DOHH2 (cell line): ENCODE data around the gene RASGRP3.

ENCODE experiments used
- H3F3A ChIP-seq: fragments of 200-600 bp; sonication (generic), shearing (Covaris generic); 2 replicates; pipeline ENCODE4 v1.6.0; 2016; ENCODE audit warnings: antibody characterized with exemption, mild to moderate bottlenecking; ENCODE audit not compliant: control insufficient read depth, insufficient read depth
- H3K27ac ChIP-seq: fragments of 200-600 bp; sonication (generic); 2 replicates; pipeline ENCODE4 v1.5.1; 2014; ENCODE audit warnings: low read depth, mild to moderate bottlenecking, low read length, moderate library complexity
- H3K27me3 ChIP-seq: fragments of 200-600 bp; sonication (generic); 2 replicates; pipeline ENCODE4 v1.6.1; 2014; ENCODE audit warnings: mild to moderate bottlenecking, low read length, mixed read lengths; ENCODE audit not compliant: control insufficient read depth
- H3K36me3 ChIP-seq: fragments of 200-600 bp; sonication (generic); 2 replicates; pipeline ENCODE4 v1.6.1; 2014; ENCODE audit warnings: mild to moderate bottlenecking, low read length, moderate library complexity, mixed read lengths; ENCODE audit not compliant: control insufficient read depth
- H3K4me1 ChIP-seq: fragments of 200-600 bp; sonication (generic); 2 replicates; pipeline ENCODE4 v1.6.1; 2014; ENCODE audit warnings: mild to moderate bottlenecking, low read length, mixed read lengths; ENCODE audit not compliant: control insufficient read depth
- H3K4me2 ChIP-seq: fragments of 200-600 bp; sonication (generic); 2 replicates; pipeline ENCODE4 v1.6.0; 2014; ENCODE audit warnings: mild to moderate bottlenecking, low read length, moderate library complexity
- H3K4me3 ChIP-seq: fragments of 200-600 bp; sonication (generic); 2 replicates; pipeline ENCODE4 v1.5.1; 2014; ENCODE audit warnings: mild to moderate bottlenecking, low read length, mixed read lengths
- H3K79me2 ChIP-seq: fragments of 200-600 bp; sonication (generic); 2 replicates; pipeline ENCODE4 v1.6.1; 2014; ENCODE audit warnings: mild to moderate bottlenecking, low read length, mixed read lengths; ENCODE audit not compliant: control insufficient read depth
- H3K9me2 ChIP-seq: fragments of 200-600 bp; sonication (generic); replicated peaks from 2 replicates; pipeline ENCODE4 v1.6.1; 2014; ENCODE audit warnings: mild to moderate bottlenecking, low read length, mixed read lengths; ENCODE audit not compliant: control insufficient read depth
- H3K9me3 ChIP-seq: fragments of 200-600 bp; sonication (generic); 2 replicates; pipeline ENCODE4 v1.6.1; 2014; ENCODE audit warnings: antibody characterized with exemption, low read length, mixed read lengths; ENCODE audit not compliant: control insufficient read depth, insufficient read depth
- H4K20me1 ChIP-seq: fragments of 200-600 bp; sonication (generic); 2 replicates; pipeline ENCODE4 v1.6.0; 2014; ENCODE audit warnings: low read depth, mild to moderate bottlenecking, antibody characterized with exemption, low read length, moderate library complexity; ENCODE audit not compliant: control insufficient read depth, insufficient read depth
- EZH2phosphoT487 ChIP-seq: fragments of 200-600 bp; sonication (generic); IDR thresholded peaks from 2 replicates; pipeline ENCODE4 v1.6.1; 2017; ENCODE audit warnings: borderline replicate concordance, mild to moderate bottlenecking, antibody characterized with exemption, low read length, moderate library complexity, mixed read lengths
- TF ChIP-seq, protein P1 (sequence below): fragments of 200-600 bp; sonication (generic); IDR thresholded peaks from one replicate; pipeline ENCODE4 v1.5.1; 2014; ENCODE audit warnings: antibody characterized with exemption, mild to moderate bottlenecking, low read depth, low read length; ENCODE audit not compliant: poor library complexity, severe bottlenecking

The RASGRP3 gene

DNA sequence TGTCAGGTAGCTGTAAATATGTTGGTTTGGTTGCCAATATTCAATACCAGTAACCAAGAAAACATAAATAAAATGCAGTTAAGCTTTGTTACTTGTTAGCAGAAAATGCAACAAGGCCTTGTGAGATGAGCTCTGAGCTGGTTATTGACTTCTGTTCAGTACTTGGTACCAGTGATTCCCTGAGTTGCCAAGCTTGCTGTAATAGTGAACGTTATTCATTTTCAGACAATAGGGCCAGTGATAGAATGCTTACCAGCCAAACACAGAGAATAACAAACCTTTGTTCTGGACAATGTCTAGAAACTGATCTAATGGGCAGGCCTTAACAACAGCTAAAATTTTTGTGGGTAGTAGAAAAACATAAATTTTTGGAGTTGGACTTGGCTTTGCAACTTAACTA is 29.5 kb downstream of the RASGRP3 start:
- no peak for TF ChIP-seq EZH2phosphoT487
- TF ChIP-seq, protein P1, sequence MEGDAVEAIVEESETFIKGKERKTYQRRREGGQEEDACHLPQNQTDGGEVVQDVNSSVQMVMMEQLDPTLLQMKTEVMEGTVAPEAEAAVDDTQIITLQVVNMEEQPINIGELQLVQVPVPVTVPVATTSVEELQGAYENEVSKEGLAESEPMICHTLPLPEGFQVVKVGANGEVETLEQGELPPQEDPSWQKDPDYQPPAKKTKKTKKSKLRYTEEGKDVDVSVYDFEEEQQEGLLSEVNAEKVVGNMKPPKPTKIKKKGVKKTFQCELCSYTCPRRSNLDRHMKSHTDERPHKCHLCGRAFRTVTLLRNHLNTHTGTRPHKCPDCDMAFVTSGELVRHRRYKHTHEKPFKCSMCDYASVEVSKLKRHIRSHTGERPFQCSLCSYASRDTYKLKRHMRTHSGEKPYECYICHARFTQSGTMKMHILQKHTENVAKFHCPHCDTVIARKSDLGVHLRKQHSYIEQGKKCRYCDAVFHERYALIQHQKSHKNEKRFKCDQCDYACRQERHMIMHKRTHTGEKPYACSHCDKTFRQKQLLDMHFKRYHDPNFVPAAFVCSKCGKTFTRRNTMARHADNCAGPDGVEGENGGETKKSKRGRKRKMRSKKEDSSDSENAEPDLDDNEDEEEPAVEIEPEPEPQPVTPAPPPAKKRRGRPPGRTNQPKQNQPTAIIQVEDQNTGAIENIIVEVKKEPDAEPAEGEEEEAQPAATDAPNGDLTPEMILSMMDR: no peak
- Histone ChIP-seq H3K4me2 (no peak overlapping the region), H3K79me2 (peaks cover 100% of the 10 kb centered on the region), H3F3A (no peaks in the 10 kb centered on the region), H3K4me3 (no peak overlapping the region), H3K9me2 (no peaks in the 10 kb centered on the region), H3K9me3 (no peaks in the 10 kb centered on the region), H3K4me1 (peaks cover 59% of the 10 kb centered on the region), H3K36me3 (peaks cover 76% of the 10 kb centered on the region), H3K27me3 (no peaks in the 10 kb centered on the region), H4K20me1 (no peaks in the 10 kb centered on the region), H3K27ac (no peak overlapping the region)

DNA sequence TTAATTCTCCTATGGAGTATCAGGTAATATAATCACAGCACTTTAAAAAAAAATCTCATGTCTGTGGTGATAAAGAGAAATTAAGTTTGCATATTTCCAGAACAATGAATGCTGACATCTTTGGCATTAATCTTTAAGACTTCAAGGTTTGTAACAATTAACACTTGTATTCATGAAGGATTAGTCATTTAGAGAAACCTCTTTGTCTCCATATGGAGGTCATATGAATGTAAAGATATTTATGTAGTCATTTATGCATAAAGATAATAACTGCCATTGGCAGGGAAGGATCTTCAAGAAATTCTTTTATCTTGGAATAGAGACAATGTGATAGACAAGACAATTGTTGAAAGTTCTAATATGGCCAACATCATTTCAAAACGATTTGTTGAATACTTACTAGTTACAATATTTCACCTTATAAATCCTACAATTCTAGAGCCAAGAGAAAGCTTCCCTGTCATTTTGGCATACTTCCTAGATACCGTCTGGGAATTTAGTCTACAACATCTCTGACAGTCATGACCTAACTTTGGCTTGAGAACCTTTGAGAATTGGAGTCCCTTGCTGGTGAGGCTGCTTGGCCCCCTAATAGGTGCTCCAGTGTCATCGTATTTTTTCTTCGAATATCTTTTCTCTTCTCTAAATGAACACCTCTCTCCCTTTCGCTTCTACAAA is 33.6 kb downstream of the RASGRP3 start:
- H3K9me2 ChIP-seq: no peaks in the 10 kb centered on the region
- no peak overlapping the region for H3K4me3 ChIP-seq
- H3F3A ChIP-seq: no peaks in the 10 kb centered on the region
- peaks cover 88% of the 10 kb centered on the region for H3K79me2 ChIP-seq
- no peak overlapping the region for H3K4me2 ChIP-seq
- H3K36me3 ChIP-seq: peaks cover 81% of the 10 kb centered on the region
- peaks cover 38% of the 10 kb centered on the region for H3K4me1 ChIP-seq
- H3K9me3 ChIP-seq: no peaks in the 10 kb centered on the region
- H3K27me3 ChIP-seq: no peaks in the 10 kb centered on the region
- no peak for TF ChIP-seq EZH2phosphoT487
- no peaks in the 10 kb centered on the region for H4K20me1 ChIP-seq
- H3K27ac ChIP-seq: no peak overlapping the region

- H3K36me3 ChIP-seq: peaks cover 86% of the 10 kb centered on the region
- H4K20me1 ChIP-seq: no peaks in the 10 kb centered on the region
- no peak overlapping the region for H3K27ac ChIP-seq
- no peak overlapping the region for H3K4me2 ChIP-seq
- no peaks in the 10 kb centered on the region for H3F3A ChIP-seq
- no peaks in the 10 kb centered on the region for H3K9me3 ChIP-seq
- peaks cover 38% of the 10 kb centered on the region for H3K4me1 ChIP-seq
- H3K27me3 ChIP-seq: no peaks in the 10 kb centered on the region
- H3K79me2 ChIP-seq: peaks cover 83% of the 10 kb centered on the region
- TF ChIP-seq, protein P1: no peak
- no peak for TF ChIP-seq EZH2phosphoT487
- H3K9me2 ChIP-seq: no peaks in the 10 kb centered on the region
- no peak overlapping the region for H3K4me3 ChIP-seq
These were observed 34.1 kb downstream of the RASGRP3 start for GRCh38 chr2:33510586-33510968.

DNA sequence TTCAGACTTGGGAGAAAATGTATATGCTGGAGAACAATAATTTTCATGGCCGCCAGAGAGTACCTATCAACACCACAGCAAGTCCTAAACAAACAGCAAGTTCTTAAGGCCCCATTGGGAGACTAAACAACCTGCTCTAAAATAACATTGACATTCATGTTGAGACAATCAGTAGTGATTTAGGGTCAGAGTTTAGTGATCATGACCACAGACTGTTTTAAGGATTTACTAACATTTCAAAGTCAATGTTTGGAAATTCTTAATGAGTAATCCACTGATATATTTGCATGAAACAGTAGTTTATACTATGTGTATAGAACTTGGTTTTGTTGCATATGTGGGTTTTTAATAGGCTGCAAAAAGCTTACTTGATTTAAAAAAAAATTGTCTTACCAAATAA is 34.7 kb downstream of the RASGRP3 start:
- Histone ChIP-seq H4K20me1 (no peaks in the 10 kb centered on the region), H3K36me3 (peaks cover 86% of the 10 kb centered on the region), H3K27me3 (no peaks in the 10 kb centered on the region), H3F3A (no peaks in the 10 kb centered on the region), H3K4me1 (peaks cover 38% of the 10 kb centered on the region), H3K9me2 (no peaks in the 10 kb centered on the region), H3K4me3 (no peak overlapping the region), H3K79me2 (peaks cover 77% of the 10 kb centered on the region), H3K27ac (no peak overlapping the region), H3K9me3 (no peaks in the 10 kb centered on the region), H3K4me2 (no peak overlapping the region)
- TF ChIP-seq, protein P1: no peak
- TF ChIP-seq EZH2phosphoT487: no peak
